Measurements from ENCODE around the gene GAK. TPM values are rescaled to one million over a fixed set of nuclear protein-coding genes. Genes with fewer than 3 reads are reported as not detected.

The GAK gene
- total and polyA plus RNA-seq, 2 experiments from 2014 or later, result 87.1 to 88.4 TPM

- peak within 1 kb of the TSS; percentile 99 for H3K4me2 ChIP-seq
- H3K4me3 ChIP-seq, result peak within 1 kb of the TSS; percentile 89
- peaks cover 13% of the 10 kb centered on the region for H3K79me2 ChIP-seq
- peaks cover 15% of the 10 kb centered on the region for H3K4me1 ChIP-seq (ENCODE audit: insufficient read depth)
- H3K36me3 ChIP-seq (replicated peaks; ENCODE audit: insufficient read depth, low read depth), result no peaks in the 10 kb centered on the region
- peak; percentile 95 for DNase-seq (ENCODE audit: low spot score)
- no peaks in the 10 kb centered on the region for H3K9me2 ChIP-seq (replicated peaks; ENCODE audit: insufficient read depth)
- H3K27me3 ChIP-seq, result no peaks in the 10 kb centered on the region
- peak within 1 kb of the TSS; percentile 45 for H2AFZ ChIP-seq
- 65% methylated on average over 46 of the region's 123 CpGs for WGBS (ENCODE audit: low lambda C conversion rate, missing lambda C conversion rate)
- H3K27ac ChIP-seq, result no peak within 1 kb of the TSS
- no peaks in the 10 kb centered on the region for H3K9me3 ChIP-seq (ENCODE audit: low read depth)
- no peak for TF ChIP-seq EZH2phosphoT487 (IDR thresholded peaks at IDR 0.05; ENCODE audit: low read depth, severe bottlenecking, unreplicated experiment)
- H4K20me1 ChIP-seq (ENCODE audit: insufficient read depth, poor library complexity, severe bottlenecking), result no peaks in the 10 kb centered on the region
These were observed 41.6 kb upstream of the GAK start, which contains the start of gene DGKQ for GRCh38 chr4:973431-974397. Gene DGKQ, minus strand, starts transcription at chr4:973569. Its CDS starts 87 bp downstream, at chr4:973482.

- TF ChIP-seq EZH2phosphoT487 (IDR thresholded peaks at IDR 0.05; ENCODE audit: low read depth, severe bottlenecking, unreplicated experiment), result no peak
- no peak for TF ChIP-seq EZH2 (IDR thresholded peaks at IDR 0.05; ENCODE audit: borderline replicate concordance)
- no peak for TF ChIP-seq CTCF (IDR thresholded peaks at IDR 0.05; ENCODE audit: poor library complexity)
- H3K36me3 ChIP-seq (replicated peaks; ENCODE audit: insufficient read depth, low read depth), result no peaks in the 10 kb centered on the region
- no peaks in the 10 kb centered on the region for H3K9me2 ChIP-seq (replicated peaks; ENCODE audit: insufficient read depth)
- no peaks in the 10 kb centered on the region for H3K9me3 ChIP-seq (ENCODE audit: low read depth)
- no peak overlapping the region for H3K27ac ChIP-seq
- H3K4me1 ChIP-seq (ENCODE audit: insufficient read depth), result peaks cover 15% of the 10 kb centered on the region
- H3K4me2 ChIP-seq, result peak overlapping the region; percentile 99
- peak; percentile 57 for DNase-seq (ENCODE audit: low spot score)
- no peaks in the 10 kb centered on the region for H3K27me3 ChIP-seq
- 2% methylated on average over 34 of the region's 65 CpGs for WGBS (ENCODE audit: low lambda C conversion rate, missing lambda C conversion rate)
- H3K79me2 ChIP-seq, result peaks cover 13% of the 10 kb centered on the region
- peak overlapping the region; percentile 89 for H3K4me3 ChIP-seq
- H2AFZ ChIP-seq, result no peak overlapping the region
- H4K20me1 ChIP-seq (ENCODE audit: insufficient read depth, poor library complexity, severe bottlenecking), result no peaks in the 10 kb centered on the region
These were observed 40.7 kb upstream of the GAK start for GRCh38 chr4:972651-973424.

GRCh38 chr4:971666-972500 is 39.8 kb upstream of the GAK start:
- 81% methylated on average over 20 of the region's 24 CpGs for WGBS (ENCODE audit: low lambda C conversion rate, missing lambda C conversion rate)
- TF ChIP-seq EZH2phosphoT487 (IDR thresholded peaks at IDR 0.05; ENCODE audit: low read depth, severe bottlenecking, unreplicated experiment), result no peak
- TF ChIP-seq CTCF (IDR thresholded peaks at IDR 0.05; ENCODE audit: poor library complexity), result no peak
- TF ChIP-seq EZH2 (IDR thresholded peaks at IDR 0.05; ENCODE audit: borderline replicate concordance), result no peak
- H3K79me2 ChIP-seq, result peaks cover 13% of the 10 kb centered on the region
- no peaks in the 10 kb centered on the region for H3K27me3 ChIP-seq
- peak overlapping the region; percentile 89 for H3K4me3 ChIP-seq
- no peaks in the 10 kb centered on the region for H3K9me3 ChIP-seq (ENCODE audit: low read depth)
- no peaks in the 10 kb centered on the region for H3K9me2 ChIP-seq (replicated peaks; ENCODE audit: insufficient read depth)
- no peak overlapping the region for H3K27ac ChIP-seq
- H3K36me3 ChIP-seq (replicated peaks; ENCODE audit: insufficient read depth, low read depth), result no peaks in the 10 kb centered on the region
- H4K20me1 ChIP-seq (ENCODE audit: insufficient read depth, poor library complexity, severe bottlenecking), result no peaks in the 10 kb centered on the region
- no peak for DNase-seq (ENCODE audit: low spot score)
- peaks cover 15% of the 10 kb centered on the region for H3K4me1 ChIP-seq (ENCODE audit: insufficient read depth)
- H3K4me2 ChIP-seq, result peak overlapping the region; percentile 99
- no peak overlapping the region for H2AFZ ChIP-seq

All from hepatocyte (in vitro differentiated cells).